ENCODE data around the gene KAZN. TPM values are rescaled to one million over a fixed set of nuclear protein-coding genes. Genes with fewer than 3 reads are reported as not detected.

KAZN gene
- polyA plus RNA-seq, 4 donors, result 34.1 to 43.2 (median 35.9) TPM

DNA sequence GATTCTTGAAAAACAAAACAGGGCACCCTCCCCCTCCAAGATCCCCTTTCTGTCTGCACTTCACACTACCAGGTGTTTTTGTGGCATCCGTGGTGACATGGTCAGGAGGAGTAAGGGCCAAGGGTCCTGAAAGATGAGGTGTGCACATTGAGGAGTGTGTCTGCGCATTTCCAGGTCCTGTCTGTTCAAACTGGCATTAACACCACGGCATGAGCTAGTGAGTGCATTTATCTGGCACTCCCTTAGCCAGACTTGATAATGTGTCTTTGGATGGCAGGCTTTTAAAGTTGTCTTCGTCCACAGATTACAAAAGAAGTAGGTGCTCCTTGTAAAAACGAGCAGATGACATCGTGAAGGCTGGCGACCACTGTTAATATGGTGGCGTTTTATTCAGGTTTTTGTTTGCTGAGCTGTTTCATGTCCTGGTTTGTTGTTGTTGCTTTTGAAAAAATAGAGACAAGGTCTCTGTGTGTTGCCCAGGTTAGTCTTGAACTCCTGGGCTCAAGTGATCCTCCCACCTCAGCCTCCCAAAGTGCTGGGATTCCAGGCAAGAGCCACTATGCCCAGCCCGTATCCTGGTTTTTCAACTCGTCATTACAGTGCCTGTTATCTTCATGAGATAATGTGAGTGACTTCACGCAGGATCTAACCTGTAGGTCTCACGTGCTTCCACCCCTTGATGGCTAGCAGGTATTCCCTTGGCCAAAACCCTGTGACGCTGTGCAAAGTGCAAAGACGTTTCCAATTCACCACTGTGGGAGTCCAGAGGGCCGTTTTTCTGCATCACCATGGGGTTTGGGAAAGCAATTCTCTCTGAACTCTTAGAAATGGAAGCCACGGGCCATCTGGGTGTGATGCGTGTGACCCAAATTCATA lies 559.3 kb downstream of the KAZN start:
- no peak for DNase-seq (ENCODE audit: low read depth in 4 of 4, low spot score in 3 of 4)

DNA sequence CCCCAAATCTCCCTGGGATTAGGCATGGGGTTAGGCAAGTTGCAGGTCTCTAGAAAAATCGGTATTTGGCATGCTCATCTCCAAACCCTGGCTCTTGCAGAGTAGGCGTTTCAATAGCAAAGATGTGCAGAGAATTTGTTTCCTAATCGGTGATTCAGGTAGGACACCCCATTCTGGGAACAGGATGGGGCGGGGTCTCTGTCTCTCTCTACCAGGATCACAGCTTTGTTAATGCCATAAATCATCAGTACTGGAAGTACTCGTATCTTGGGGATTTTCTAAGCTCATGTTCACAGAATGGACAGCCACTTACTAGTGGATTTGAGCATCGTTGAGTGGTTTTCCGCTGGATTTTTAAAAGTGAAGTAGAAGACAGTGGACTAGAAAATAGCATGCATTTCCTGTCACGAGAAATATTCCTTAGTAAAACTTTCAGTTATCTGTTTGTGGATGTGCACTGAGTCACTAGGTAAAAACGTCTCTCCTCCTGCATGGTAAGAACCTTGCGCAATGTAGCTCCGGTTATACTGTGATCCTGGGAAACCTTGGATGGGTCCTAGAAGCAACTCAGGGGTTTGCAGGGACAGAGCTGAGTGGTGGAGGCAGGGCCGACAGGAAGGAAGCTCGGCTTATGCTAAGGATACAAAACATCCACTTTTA lies 560.2 kb downstream of the KAZN start:
- no peak for DNase-seq (ENCODE audit: low read depth in 4 of 4, low spot score in 3 of 4)

DNA sequence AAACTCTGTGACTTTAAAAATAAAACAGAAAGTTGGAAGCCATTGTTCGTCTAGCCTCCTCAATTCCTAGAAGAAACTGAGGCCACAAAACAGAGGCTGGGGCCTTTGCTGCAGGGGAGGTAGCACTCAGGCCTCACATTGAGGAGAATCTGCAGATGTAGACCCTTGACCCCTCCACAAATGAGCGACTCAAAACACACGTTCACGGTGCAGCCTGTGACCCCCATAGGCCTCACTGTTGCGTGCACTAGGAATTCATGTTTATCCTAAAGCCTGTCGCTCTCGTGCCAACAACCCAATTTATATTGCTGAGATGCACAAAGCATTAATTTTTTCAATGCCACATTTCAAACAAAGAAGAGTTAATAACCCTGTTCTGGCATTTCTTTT lies 560.7 kb downstream of the KAZN start:
- DNase-seq (ENCODE audit: low read depth in 4 of 4, low spot score in 3 of 4), result no peak

- no peak for DNase-seq (ENCODE audit: low read depth in 4 of 4, low spot score in 3 of 4)
These were observed 562.1 kb downstream of the KAZN start for GRCh38 chr1:15160626-15161025.

GRCh38 chr1:15167386-15167785 lies 568.9 kb downstream of the KAZN start:
- DNase-seq (ENCODE audit: low read depth in 4 of 4, low spot score in 3 of 4), result no peak

All from right renal pelvis (tissue), 4 donors.